Measurements from ENCODE around the gene CA6.
"Not testable (repeated sequence)": the region's sequence is repeated elsewhere in the genome, so short reads cannot be mapped to it uniquely, and the experiment has no call there.

CA6 gene

DNA sequence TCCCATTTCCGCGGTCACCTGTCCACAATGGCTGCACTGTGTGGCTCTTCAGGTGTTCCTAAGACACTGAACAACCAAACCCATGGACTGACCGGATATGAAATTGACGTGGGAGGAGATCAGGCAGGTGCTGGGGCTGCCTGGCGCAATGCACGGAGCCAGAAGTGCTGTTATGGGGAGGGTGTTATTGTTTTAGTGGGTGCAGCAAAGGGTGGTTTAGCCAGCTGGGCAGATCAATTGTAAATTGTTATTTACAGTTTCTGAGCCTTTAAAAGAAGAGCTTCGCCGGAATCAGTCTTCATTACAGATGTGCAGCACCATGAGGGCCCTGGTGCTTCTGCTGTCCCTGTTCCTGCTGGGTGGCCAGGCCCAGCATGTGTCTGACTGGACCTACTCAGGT is at the start of gene CA6:
CA6 (plus strand) TSS at position 301 of the 400 bp plus-strand sequence; CDS start at position 320, 19 bp downstream.
- H3K27me3 ChIP-seq (ENCODE audit: control insufficient read depth in 2 of 2, insufficient read depth in 2 of 2, low read length in 2 of 2): no peaks in the 10 kb centered on the region
- no peaks in the 10 kb centered on the region for H3K36me3 ChIP-seq (ENCODE audit: control insufficient read depth in 2 of 2, insufficient read depth in 2 of 2, low read length in 2 of 2)
- H3K27ac ChIP-seq (ENCODE audit: low read depth in 2 of 2, low read length in 2 of 2): no peak within 1 kb of the TSS
- no peaks in the 10 kb centered on the region for H3K9me3 ChIP-seq (ENCODE audit: control insufficient read depth in 2 of 2, low read length in 2 of 2)
- no peaks in the 10 kb centered on the region for H3K4me1 ChIP-seq (ENCODE audit: control insufficient read depth in 2 of 2, insufficient read depth in 2 of 2, low read length in 2 of 2)
- H3K9ac ChIP-seq (ENCODE audit: low read depth in 1 of 2, low read length in 2 of 2): no peak within 1 kb of the TSS
- H3K4me3 ChIP-seq (ENCODE audit: low read length in 2 of 2): no peak within 1 kb of the TSS

DNA sequence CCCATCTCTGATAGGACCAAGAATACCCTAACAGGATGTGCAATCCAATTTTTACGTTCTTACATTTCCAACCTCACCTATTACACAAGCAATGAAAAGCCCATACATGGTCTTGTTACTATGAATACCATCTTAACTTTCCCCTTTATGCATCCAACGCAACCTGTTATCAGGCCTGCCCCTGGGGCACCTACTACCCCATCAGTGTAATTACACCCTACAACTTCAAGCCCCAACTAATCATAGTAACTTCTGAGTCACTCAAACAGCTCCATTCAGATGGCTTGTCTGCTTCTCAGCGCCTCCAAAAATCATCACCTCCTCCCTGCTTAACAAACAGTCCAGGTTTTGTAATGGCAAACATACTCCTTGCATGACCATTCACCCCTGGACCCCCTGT is 48.9 kb upstream of the CA6 start:
- H3K36me3 ChIP-seq (ENCODE audit: control insufficient read depth in 2 of 2, insufficient read depth in 2 of 2, low read length in 2 of 2); H3K9ac ChIP-seq (ENCODE audit: low read depth in 1 of 2, low read length in 2 of 2); H3K9me3 ChIP-seq (ENCODE audit: control insufficient read depth in 2 of 2, low read length in 2 of 2); H3K27ac ChIP-seq (ENCODE audit: low read depth in 2 of 2, low read length in 2 of 2); H3K4me1 ChIP-seq (ENCODE audit: control insufficient read depth in 2 of 2, insufficient read depth in 2 of 2, low read length in 2 of 2); H3K4me3 ChIP-seq (ENCODE audit: low read length in 2 of 2); H3K27me3 ChIP-seq (ENCODE audit: control insufficient read depth in 2 of 2, insufficient read depth in 2 of 2, low read length in 2 of 2): not testable (repeated sequence)

DNA sequence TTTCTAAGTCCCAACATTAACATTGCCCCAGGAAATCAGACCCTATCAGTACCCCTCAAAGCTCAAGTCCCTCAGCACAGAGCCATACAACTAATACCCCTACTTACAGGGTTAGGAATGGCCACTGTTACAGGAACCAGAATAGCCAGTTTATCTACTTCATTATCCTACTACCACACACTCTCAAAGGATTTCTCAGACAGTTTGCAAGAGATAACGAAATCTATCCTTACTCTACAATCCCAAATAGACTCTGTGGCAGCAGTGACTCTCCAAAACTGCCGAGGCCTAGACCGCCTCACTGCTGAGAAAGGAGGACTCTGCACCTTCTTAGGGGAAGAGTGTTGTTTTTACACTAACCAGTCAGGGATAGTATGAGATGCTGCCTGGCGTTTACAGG is 48.2 kb upstream of the CA6 start:
- not testable (repeated sequence) for H3K36me3 ChIP-seq (ENCODE audit: control insufficient read depth in 2 of 2, insufficient read depth in 2 of 2, low read length in 2 of 2); H3K9ac ChIP-seq (ENCODE audit: low read depth in 1 of 2, low read length in 2 of 2); H3K27me3 ChIP-seq (ENCODE audit: control insufficient read depth in 2 of 2, insufficient read depth in 2 of 2, low read length in 2 of 2); H3K4me3 ChIP-seq (ENCODE audit: low read length in 2 of 2); H3K4me1 ChIP-seq (ENCODE audit: control insufficient read depth in 2 of 2, insufficient read depth in 2 of 2, low read length in 2 of 2); H3K27ac ChIP-seq (ENCODE audit: low read depth in 2 of 2, low read length in 2 of 2); H3K9me3 ChIP-seq (ENCODE audit: control insufficient read depth in 2 of 2, low read length in 2 of 2)

DNA sequence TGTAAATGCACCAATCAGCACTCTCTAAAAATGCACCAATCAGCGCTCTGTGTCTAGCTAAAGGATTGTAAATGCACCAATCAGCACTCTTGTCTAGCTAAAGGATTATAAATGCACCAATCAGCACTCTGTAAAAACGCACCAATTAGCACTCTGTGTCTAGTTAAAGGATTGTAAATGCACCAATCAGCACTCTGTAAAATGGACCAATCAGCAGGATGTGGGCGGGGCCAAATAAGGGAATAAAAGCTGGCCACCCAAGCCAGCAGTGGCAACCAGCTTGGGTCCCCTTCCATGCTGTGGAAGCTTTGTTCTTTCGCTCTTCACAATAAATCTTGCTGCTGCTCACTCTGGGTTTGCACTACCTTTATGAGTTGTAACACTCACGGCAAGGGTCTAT is 47.2 kb upstream of the CA6 start:
- not testable (repeated sequence) for H3K27me3 ChIP-seq (ENCODE audit: control insufficient read depth in 2 of 2, insufficient read depth in 2 of 2, low read length in 2 of 2); H3K36me3 ChIP-seq (ENCODE audit: control insufficient read depth in 2 of 2, insufficient read depth in 2 of 2, low read length in 2 of 2); H3K4me1 ChIP-seq (ENCODE audit: control insufficient read depth in 2 of 2, insufficient read depth in 2 of 2, low read length in 2 of 2); H3K9me3 ChIP-seq (ENCODE audit: control insufficient read depth in 2 of 2, low read length in 2 of 2); H3K9ac ChIP-seq (ENCODE audit: low read depth in 1 of 2, low read length in 2 of 2); H3K27ac ChIP-seq (ENCODE audit: low read depth in 2 of 2, low read length in 2 of 2); H3K4me3 ChIP-seq (ENCODE audit: low read length in 2 of 2)

DNA sequence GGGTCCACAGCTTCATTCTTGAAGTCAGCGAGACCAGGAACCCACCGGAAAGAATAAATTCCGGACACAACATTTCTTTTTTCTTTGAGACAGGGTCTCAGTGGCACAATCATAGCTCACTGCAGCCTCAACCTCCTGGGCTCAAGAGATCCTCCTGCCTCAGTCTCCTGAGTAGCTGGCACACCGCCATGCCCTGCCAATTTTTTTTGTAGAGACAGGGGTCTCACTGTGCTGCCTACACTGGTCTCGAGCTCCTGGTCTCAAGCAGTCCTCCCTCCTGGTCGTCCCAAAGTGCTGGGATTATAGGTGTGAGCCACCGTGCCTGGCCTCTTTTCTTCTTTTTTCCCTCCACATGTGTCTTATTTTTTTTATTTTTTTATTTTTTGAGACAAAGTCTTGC is 46.6 kb upstream of the CA6 start:
- H3K4me1 ChIP-seq (ENCODE audit: control insufficient read depth in 2 of 2, insufficient read depth in 2 of 2, low read length in 2 of 2): no peaks in the 10 kb centered on the region
- no peak overlapping the region for H3K9ac ChIP-seq (ENCODE audit: low read depth in 1 of 2, low read length in 2 of 2)
- H3K27me3 ChIP-seq (ENCODE audit: control insufficient read depth in 2 of 2, insufficient read depth in 2 of 2, low read length in 2 of 2): no peaks in the 10 kb centered on the region
- no peaks in the 10 kb centered on the region for H3K9me3 ChIP-seq (ENCODE audit: control insufficient read depth in 2 of 2, low read length in 2 of 2)
- H3K27ac ChIP-seq (ENCODE audit: low read depth in 2 of 2, low read length in 2 of 2): no peak overlapping the region
- H3K4me3 ChIP-seq (ENCODE audit: low read length in 2 of 2): no peak overlapping the region
- H3K36me3 ChIP-seq (ENCODE audit: control insufficient read depth in 2 of 2, insufficient read depth in 2 of 2, low read length in 2 of 2): no peaks in the 10 kb centered on the region

GRCh38 chr1:8900684-8901083 is 45.0 kb upstream of the CA6 start:
- H3K4me1 ChIP-seq (ENCODE audit: control insufficient read depth in 2 of 2, insufficient read depth in 2 of 2, low read length in 2 of 2); H3K9ac ChIP-seq (ENCODE audit: low read depth in 1 of 2, low read length in 2 of 2); H3K36me3 ChIP-seq (ENCODE audit: control insufficient read depth in 2 of 2, insufficient read depth in 2 of 2, low read length in 2 of 2); H3K27ac ChIP-seq (ENCODE audit: low read depth in 2 of 2, low read length in 2 of 2); H3K27me3 ChIP-seq (ENCODE audit: control insufficient read depth in 2 of 2, insufficient read depth in 2 of 2, low read length in 2 of 2); H3K9me3 ChIP-seq (ENCODE audit: control insufficient read depth in 2 of 2, low read length in 2 of 2); H3K4me3 ChIP-seq (ENCODE audit: low read length in 2 of 2): not testable (repeated sequence)

DNA sequence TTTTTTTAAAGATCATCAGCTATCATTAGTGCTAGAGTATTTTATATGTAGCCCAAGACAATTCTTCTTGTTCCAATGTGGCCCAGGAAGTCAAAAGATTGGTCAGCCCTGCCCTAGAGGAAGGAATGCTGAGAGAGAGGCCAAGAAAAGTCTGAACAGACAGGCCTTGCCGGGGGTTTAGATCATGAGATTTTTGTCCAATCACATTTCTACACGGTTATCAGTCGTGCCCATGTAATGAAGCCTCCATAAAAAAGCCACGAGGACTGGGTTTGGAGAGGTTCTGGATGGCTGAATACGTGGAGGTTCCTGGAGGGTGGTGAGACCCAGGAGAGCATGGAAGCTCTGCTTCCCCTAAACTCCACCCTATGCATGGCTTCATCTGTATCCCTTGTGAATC is 42.9 kb upstream of the CA6 start:
- H3K4me3 ChIP-seq (ENCODE audit: low read length in 2 of 2): no peak overlapping the region
- no peak overlapping the region for H3K27ac ChIP-seq (ENCODE audit: low read depth in 2 of 2, low read length in 2 of 2)
- no peaks in the 10 kb centered on the region for H3K4me1 ChIP-seq (ENCODE audit: control insufficient read depth in 2 of 2, insufficient read depth in 2 of 2, low read length in 2 of 2)
- H3K9ac ChIP-seq (ENCODE audit: low read depth in 1 of 2, low read length in 2 of 2): no peak overlapping the region
- H3K36me3 ChIP-seq (ENCODE audit: control insufficient read depth in 2 of 2, insufficient read depth in 2 of 2, low read length in 2 of 2): no peaks in the 10 kb centered on the region
- no peaks in the 10 kb centered on the region for H3K9me3 ChIP-seq (ENCODE audit: control insufficient read depth in 2 of 2, low read length in 2 of 2)
- H3K27me3 ChIP-seq (ENCODE audit: control insufficient read depth in 2 of 2, insufficient read depth in 2 of 2, low read length in 2 of 2): no peaks in the 10 kb centered on the region

GRCh38 chr1:8903410-8903809 is 42.3 kb upstream of the CA6 start:
- Histone ChIP-seq H3K27me3 (ENCODE audit: control insufficient read depth in 2 of 2, insufficient read depth in 2 of 2, low read length in 2 of 2) (no peaks in the 10 kb centered on the region), H3K27ac (ENCODE audit: low read depth in 2 of 2, low read length in 2 of 2) (no peak overlapping the region), H3K9me3 (ENCODE audit: control insufficient read depth in 2 of 2, low read length in 2 of 2) (no peaks in the 10 kb centered on the region), H3K4me3 (ENCODE audit: low read length in 2 of 2) (no peak overlapping the region), H3K4me1 (ENCODE audit: control insufficient read depth in 2 of 2, insufficient read depth in 2 of 2, low read length in 2 of 2) (no peaks in the 10 kb centered on the region), H3K36me3 (ENCODE audit: control insufficient read depth in 2 of 2, insufficient read depth in 2 of 2, low read length in 2 of 2) (no peaks in the 10 kb centered on the region), H3K9ac (ENCODE audit: low read depth in 1 of 2, low read length in 2 of 2) (no peak overlapping the region)

DNA sequence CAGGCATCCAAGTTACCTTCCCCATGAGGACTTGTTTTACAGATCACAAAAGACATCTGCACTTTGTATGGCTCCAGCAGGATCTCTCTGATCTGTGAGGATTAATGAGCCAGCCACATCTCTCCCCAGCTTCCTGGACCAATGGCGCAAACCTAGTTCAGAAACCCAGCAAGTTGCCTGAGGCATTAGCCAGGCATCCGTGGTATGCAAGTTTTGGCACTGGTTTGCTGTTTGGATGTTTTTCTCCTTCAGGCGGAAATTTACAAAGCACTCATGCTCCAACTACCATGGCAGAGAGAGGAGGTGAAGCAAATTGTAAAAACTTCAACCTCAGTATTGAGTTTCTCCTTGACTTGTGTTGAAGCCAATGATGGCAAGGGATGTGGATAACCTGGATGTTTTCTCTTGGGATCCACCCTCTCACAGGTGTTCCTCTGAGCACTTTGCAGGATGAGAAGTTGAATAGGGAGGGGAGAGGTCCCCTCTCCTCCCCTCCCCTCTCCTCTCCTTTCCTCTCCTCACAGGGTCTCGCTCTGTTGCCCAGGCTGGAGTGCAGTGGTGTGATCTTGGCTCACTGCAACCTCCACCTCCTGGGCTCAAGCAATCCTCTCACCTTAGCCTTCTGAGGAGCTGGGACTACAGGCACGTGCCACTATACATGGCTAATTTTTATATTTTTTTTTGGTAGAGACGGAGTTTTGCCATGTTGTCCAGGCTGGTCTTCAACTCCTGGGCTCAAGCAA is 41.6 kb upstream of the CA6 start:
- Histone ChIP-seq H3K9me3 (ENCODE audit: control insufficient read depth in 2 of 2, low read length in 2 of 2) (no peaks in the 10 kb centered on the region), H3K4me1 (ENCODE audit: control insufficient read depth in 2 of 2, insufficient read depth in 2 of 2, low read length in 2 of 2) (no peaks in the 10 kb centered on the region), H3K9ac (ENCODE audit: low read depth in 1 of 2, low read length in 2 of 2) (no peak overlapping the region), H3K36me3 (ENCODE audit: control insufficient read depth in 2 of 2, insufficient read depth in 2 of 2, low read length in 2 of 2) (no peaks in the 10 kb centered on the region), H3K27me3 (ENCODE audit: control insufficient read depth in 2 of 2, insufficient read depth in 2 of 2, low read length in 2 of 2) (no peaks in the 10 kb centered on the region), H3K4me3 (ENCODE audit: low read length in 2 of 2) (no peak overlapping the region), H3K27ac (ENCODE audit: low read depth in 2 of 2, low read length in 2 of 2) (no peak overlapping the region)

DNA sequence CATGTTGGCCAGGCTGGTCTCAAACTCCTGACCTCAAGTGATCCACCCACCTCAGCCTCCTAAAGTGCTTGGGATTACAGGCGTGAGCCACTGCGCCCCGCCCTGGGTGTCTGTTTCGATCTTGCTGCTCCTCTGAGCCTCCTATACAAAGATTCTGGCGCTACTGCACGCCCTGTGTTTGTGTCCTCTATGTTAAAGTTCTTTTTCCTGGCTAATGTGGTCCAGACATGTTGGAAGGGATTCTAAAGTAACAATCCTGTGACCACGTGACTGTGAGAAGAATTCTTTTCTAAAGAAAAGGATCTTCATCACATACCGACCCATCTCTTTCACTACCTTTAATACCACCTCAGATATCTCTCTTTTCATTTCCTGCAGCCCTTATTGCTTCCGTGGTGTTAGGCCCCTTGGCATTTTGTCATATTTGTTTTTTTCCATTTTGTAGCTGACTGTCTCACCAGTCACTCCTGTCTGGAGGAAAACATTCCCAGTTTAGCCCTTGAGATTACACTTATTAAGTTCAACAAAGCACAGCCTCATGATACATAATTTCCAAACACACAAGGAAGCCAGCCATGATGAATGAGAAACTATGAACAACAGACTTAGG is 40.0 kb upstream of the CA6 start:
- H3K27me3 ChIP-seq (ENCODE audit: control insufficient read depth in 2 of 2, insufficient read depth in 2 of 2, low read length in 2 of 2): no peaks in the 10 kb centered on the region
- no peak overlapping the region for H3K4me3 ChIP-seq (ENCODE audit: low read length in 2 of 2)
- no peaks in the 10 kb centered on the region for H3K36me3 ChIP-seq (ENCODE audit: control insufficient read depth in 2 of 2, insufficient read depth in 2 of 2, low read length in 2 of 2)
- no peak overlapping the region for H3K9ac ChIP-seq (ENCODE audit: low read depth in 1 of 2, low read length in 2 of 2)
- H3K27ac ChIP-seq (ENCODE audit: low read depth in 2 of 2, low read length in 2 of 2): no peak overlapping the region
- H3K4me1 ChIP-seq (ENCODE audit: control insufficient read depth in 2 of 2, insufficient read depth in 2 of 2, low read length in 2 of 2): no peaks in the 10 kb centered on the region
- H3K9me3 ChIP-seq (ENCODE audit: control insufficient read depth in 2 of 2, low read length in 2 of 2): peaks cover 0 to 2% of the 10 kb centered on the region in 2 donors

Measured in mucosa of rectum (tissue), 2 donors.